Stimulated activated CD4-positive, alpha-beta T cell treated with anti-CD3 and anti-CD28 coated beads, Interleukin-4, amount 100 ng/mL, for 1 hour (primary cell): ENCODE measurements around the gene GPS1.

Experiments used
- DNase-seq: peaks from one replicate; pipeline ENCODE4 v3.0.0-alpha.2; 2020

The GPS1 gene

GRCh38 chr17:82051776-82052637 is at the start of gene GPS1, which contains the start of gene RFNG:
GPS1 (plus strand) TSS chr17:82051898; CDS start chr17:82051932, 34 bp downstream.
RFNG (minus strand) TSS chr17:82051811; CDS start chr17:82051766, 45 bp downstream.
- DNase-seq, result peak; percentile 89

- DNase-seq, result peak; percentile 38
These were observed 48.0 kb upstream of the GPS1 start for GRCh38 chr17:82003411-82004381.

- no peak for DNase-seq
These were observed 46.9 kb upstream of the GPS1 start for GRCh38 chr17:82004517-82005455.

GRCh38 chr17:82005701-82006348 is 45.9 kb upstream of the GPS1 start:
- no peak for DNase-seq

- no peak for DNase-seq
These were observed 45.0 kb upstream of the GPS1 start for GRCh38 chr17:82006468-82007227.

- DNase-seq, result no peak
These were observed 44.5 kb upstream of the GPS1 start for GRCh38 chr17:82007228-82007494.

GRCh38 chr17:82007495-82008257 is 44.0 kb upstream of the GPS1 start:
- DNase-seq, result no peak

GRCh38 chr17:82008258-82008940 is 43.3 kb upstream of the GPS1 start:
- DNase-seq, result no peak

GRCh38 chr17:82008941-82009405 is 42.7 kb upstream of the GPS1 start:
- DNase-seq, result no peak

- no peak for DNase-seq
These were observed 42.3 kb upstream of the GPS1 start for GRCh38 chr17:82009413-82009812.

- no peak for DNase-seq
These were observed 40.8 kb upstream of the GPS1 start for GRCh38 chr17:82010575-82011525.

- no peak for DNase-seq
These were observed 40.0 kb upstream of the GPS1 start for GRCh38 chr17:82011617-82012187.

GRCh38 chr17:82012261-82012639 is 39.4 kb upstream of the GPS1 start:
- no peak for DNase-seq

GRCh38 chr17:82012640-82013295 is 38.9 kb upstream of the GPS1 start:
- DNase-seq, result no peak

GRCh38 chr17:82013341-82013740 is 38.4 kb upstream of the GPS1 start:
- no peak for DNase-seq

GRCh38 chr17:82013772-82014321 is 37.9 kb upstream of the GPS1 start:
- DNase-seq, result no peak

GRCh38 chr17:82014432-82014831 is 37.3 kb upstream of the GPS1 start:
- DNase-seq, result no peak
